GM18508 (cell line): ENCODE results near the gene NOTCH1.

Source experiments
- ATAC-seq: cut with Tn5 transposase; IDR thresholded peaks from one replicate; pipeline ENCODE4 v1.9.1; 2021; ENCODE audit warnings: moderate number of reproducible peaks; ENCODE audit not compliant: insufficient read depth, unreplicated experiment

Gene NOTCH1

GRCh38 chr9:136522314-136523237, 23.3 kb downstream of the NOTCH1 start:
- ATAC-seq, result no peak

- ATAC-seq, result no peak
Observed at GRCh38 chr9:136521537-136521936, 24.3 kb downstream of the NOTCH1 start.

GRCh38 chr9:136520053-136520540, 25.8 kb downstream of the NOTCH1 start:
- no peak for ATAC-seq

- ATAC-seq, result no peak
Observed at GRCh38 chr9:136519263-136520052, 26.4 kb downstream of the NOTCH1 start.

- no peak for ATAC-seq
Observed at GRCh38 chr9:136518623-136519022, 27.2 kb downstream of the NOTCH1 start.

GRCh38 chr9:136517950-136518349, 27.9 kb downstream of the NOTCH1 start:
- no peak for ATAC-seq

GRCh38 chr9:136517012-136517743, 28.7 kb downstream of the NOTCH1 start:
- no peak for ATAC-seq

DNA sequence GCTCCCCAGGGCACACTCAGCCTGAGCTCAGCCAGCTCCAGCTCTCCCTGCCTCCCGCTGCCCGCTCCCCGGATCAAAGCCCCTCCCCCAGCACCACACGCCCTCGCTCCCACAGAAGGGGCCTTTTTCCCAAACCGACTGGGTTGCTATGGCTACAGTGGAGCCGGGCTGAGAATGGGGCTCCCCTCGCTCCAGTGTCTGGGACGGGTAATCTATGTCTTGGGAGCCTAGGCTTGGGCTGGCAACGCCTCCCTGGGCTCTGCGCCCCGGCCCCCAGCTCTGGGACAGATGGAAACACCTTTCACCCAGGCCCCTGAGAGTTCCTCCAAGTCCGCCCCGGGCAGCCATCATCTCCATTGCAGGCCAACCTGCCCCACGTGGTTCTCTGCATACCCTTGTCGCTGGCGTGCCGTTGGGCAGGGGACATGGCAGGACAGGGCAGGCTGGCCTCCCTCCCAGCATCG, 29.6 kb downstream of the NOTCH1 start:
- ATAC-seq, result no peak

DNA sequence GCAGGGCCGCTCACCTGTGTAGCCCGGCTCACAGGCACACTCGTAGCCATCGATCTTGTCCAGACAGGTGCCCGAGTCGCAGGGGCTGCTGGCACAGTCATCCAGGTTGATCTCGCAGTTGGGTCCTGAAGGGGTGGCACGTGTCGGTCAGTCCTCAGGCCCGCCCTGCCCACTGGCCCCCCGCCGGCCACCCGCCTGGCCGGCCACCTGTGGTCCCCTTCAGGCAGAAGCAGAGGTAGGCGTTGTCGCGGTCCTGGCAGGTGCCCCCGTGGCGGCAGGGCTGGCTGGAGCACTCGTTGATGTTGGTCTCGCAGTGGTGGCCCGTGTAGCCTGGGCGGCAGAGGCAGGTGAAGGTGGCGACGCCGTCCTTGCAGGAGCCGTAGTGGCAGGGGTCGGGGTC, 30.6 kb downstream of the NOTCH1 start:
- ATAC-seq, result no peak

- no peak for ATAC-seq
Observed at GRCh38 chr9:136514022-136514714, 31.7 kb downstream of the NOTCH1 start.

GRCh38 chr9:136513191-136513590, 32.7 kb downstream of the NOTCH1 start:
- ATAC-seq, result no peak

DNA sequence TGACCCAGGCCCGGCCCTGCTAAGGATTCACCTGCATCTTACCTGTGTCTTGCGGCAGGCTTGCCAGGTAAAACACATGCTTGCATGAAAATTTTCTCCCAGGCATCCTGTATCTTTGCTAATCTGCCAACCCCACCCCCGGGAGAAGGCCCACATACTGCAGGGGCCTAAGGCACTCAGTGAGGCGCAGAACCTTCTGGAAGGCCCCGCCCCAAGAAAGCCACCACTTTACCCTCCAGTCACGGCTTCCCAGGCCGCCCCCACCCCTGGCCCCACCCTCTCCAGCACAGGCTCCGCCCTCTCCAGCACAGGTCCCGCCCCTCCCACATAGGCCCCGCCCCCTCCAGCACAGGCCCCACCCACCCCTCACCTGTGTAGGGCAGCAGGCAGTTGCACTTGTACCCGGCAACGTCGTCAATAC, 33.2 kb downstream of the NOTCH1 start:
- no peak for ATAC-seq

- ATAC-seq, result no peak
Observed at GRCh38 chr9:136511670-136512592, 33.9 kb downstream of the NOTCH1 start.

DNA sequence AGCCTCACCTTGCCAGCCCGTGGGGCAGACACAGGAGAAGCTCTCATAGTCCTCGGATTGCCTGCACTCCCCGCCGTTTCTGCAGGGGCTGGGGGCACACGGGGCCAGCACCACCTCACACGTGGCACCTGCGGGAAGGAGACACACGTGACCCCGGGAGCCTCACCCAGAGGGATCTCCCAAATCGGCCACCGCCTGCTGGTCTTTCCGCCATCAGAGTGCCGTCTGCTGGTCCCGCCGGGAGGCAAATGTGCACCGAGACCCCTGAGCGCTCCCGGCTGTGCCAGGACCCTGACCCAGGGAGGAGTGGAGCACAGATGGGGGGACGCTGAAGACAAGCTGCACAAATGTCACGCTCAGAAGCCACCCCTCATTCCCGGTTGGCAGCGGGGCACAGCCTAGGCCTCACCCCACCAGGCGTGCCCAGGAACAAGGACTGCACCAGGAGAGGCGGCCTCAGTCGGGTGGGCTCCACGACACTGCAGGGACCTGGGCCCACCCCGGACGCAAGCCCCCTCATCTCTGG, 34.6 kb downstream of the NOTCH1 start:
- ATAC-seq, result no peak

GRCh38 chr9:136510561-136510960, 35.3 kb downstream of the NOTCH1 start:
- ATAC-seq, result no peak

GRCh38 chr9:136509549-136509948, 36.3 kb downstream of the NOTCH1 start:
- ATAC-seq, result no peak

DNA sequence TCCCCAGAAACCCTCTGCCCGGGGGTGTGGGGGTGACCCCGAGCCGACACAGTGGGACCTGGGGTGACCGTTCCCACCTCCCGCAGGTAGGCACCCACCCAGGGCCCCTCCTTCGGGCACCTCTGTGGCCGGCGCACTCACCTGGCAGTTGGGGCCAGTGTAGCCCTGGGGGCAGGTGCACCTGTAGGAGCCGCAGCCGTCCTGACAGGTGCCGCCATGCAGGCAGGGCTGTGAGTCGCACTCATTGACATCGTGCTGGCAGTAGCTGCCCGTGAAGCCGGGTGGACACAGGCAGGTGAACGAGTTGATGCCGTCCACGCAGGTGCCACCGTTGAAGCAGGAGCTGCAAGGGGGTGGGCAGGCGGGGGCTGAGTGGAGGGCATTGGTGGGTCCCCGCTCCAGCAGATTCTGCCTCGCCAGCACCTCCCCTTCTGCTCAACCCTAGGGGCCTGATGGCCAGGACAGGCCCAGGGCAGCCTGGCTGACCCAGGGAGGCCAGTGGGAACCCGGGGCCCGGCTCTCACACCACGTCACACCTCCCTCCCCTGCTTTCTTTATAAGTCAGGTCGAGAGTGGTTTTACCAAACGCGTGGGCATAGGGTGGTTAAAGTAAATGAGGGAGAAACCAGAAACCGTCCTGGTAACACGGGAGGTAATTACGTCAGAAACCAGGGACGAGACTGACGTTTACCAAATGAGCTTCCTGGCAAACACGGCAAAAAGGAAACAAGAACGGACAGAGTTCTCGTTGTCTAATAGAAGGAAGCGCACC, 36.9 kb downstream of the NOTCH1 start:
- no peak for ATAC-seq

GRCh38 chr9:136507992-136508375, 37.9 kb downstream of the NOTCH1 start:
- ATAC-seq, result no peak
